Measurements from ENCODE around the gene QSER1. TPM values are rescaled to one million over a fixed set of nuclear protein-coding genes. Genes with fewer than 3 reads are reported as not detected.
A peak's percentile ranks its signal among the peaks of the same experiment; 100 is the strongest.

Gene QSER1
- total RNA-seq, 6 donors from 2014 or later = 17.5 to 53.0 (median 23.1) TPM

GRCh38 chr11:32899438-32899837 lies 6.8 kb downstream of the QSER1 start:
- no peak for DNase-seq
- peaks cover 13 to 27% (median 19%) of the 10 kb centered on the region in 4 donors for H3K4me1 ChIP-seq
- H3K27me3 ChIP-seq = no peaks in the 10 kb centered on the region
- no peak for TF ChIP-seq CTCF (IDR thresholded peaks at IDR 0.05)
- TF ChIP-seq EP300 (IDR thresholded peaks at IDR 0.05) = no peak
- no peak for TF ChIP-seq POLR2AphosphoS5 (IDR thresholded peaks at IDR 0.05)
- TF ChIP-seq POLR2A (IDR thresholded peaks at IDR 0.05) = no peak
- H3K27ac ChIP-seq = no peak overlapping the region
- H3K36me3 ChIP-seq = peaks cover 0 to 6% (median 0%) of the 10 kb centered on the region in 4 donors
- H3K9me3 ChIP-seq = no peaks in the 10 kb centered on the region
- no peak overlapping the region for H3K4me3 ChIP-seq
- ATAC-seq (ENCODE audit: low FRiP score in 2 of 2) = no peak

- peak overlapping the region in 1 of 4 donors; percentile 7 for H3K27ac ChIP-seq
- peak in 1 of 2 donors; percentile 80 for ATAC-seq (ENCODE audit: low FRiP score in 2 of 2)
- H3K27me3 ChIP-seq = no peaks in the 10 kb centered on the region
- TF ChIP-seq POLR2A (IDR thresholded peaks at IDR 0.05) (no peak), EP300 (IDR thresholded peaks at IDR 0.05) (no peak), CTCF (IDR thresholded peaks at IDR 0.05) (no peak)
- peak in 1 of 2 donors; percentile 82 for DNase-seq
- peaks cover 6 to 24% (median 12%) of the 10 kb centered on the region in 4 donors for H3K4me1 ChIP-seq
- H3K9me3 ChIP-seq = no peaks in the 10 kb centered on the region
- H3K36me3 ChIP-seq = peaks cover 0 to 6% (median 0%) of the 10 kb centered on the region in 4 donors
- 44 to 59% methylated on average over 4 of the region's 4 CpGs for WGBS, 2 donors
- no peak overlapping the region for H3K4me3 ChIP-seq
Measured at GRCh38 chr11:32902089-32902665, 9.6 kb downstream of the QSER1 start.

- Histone ChIP-seq H3K27ac (no peak overlapping the region), H3K4me3 (no peak overlapping the region), H3K4me1 (peaks cover 6 to 13% (median 8%) of the 10 kb centered on the region in 4 donors), H3K9me3 (no peaks in the 10 kb centered on the region), H3K36me3 (no peaks in the 10 kb centered on the region), H3K27me3 (no peaks in the 10 kb centered on the region)
- 60 to 61% methylated on average over 3 of the region's 3 CpGs for whole genome bisulfite sequencing, 2 donors
- no peak for TF ChIP-seq CTCF (IDR thresholded peaks at IDR 0.05)
- TF ChIP-seq EP300 (IDR thresholded peaks at IDR 0.05) = no peak
- TF ChIP-seq POLR2AphosphoS5 (IDR thresholded peaks at IDR 0.05) = no peak
- TF ChIP-seq POLR2A (IDR thresholded peaks at IDR 0.05) = no peak
- ATAC-seq (ENCODE audit: low FRiP score in 2 of 2) (no peak), DNase-seq (no peak)
Measured at GRCh38 chr11:32905028-32905667, 12.5 kb downstream of the QSER1 start.

- no peaks in the 10 kb centered on the region for H3K36me3 ChIP-seq
- DNase-seq (no peak), ATAC-seq (ENCODE audit: low FRiP score in 2 of 2) (no peak)
- 96 to 99% methylated on average over 6 of the region's 6 CpGs for WGBS, 2 donors
- H3K4me3 ChIP-seq = no peak overlapping the region
- H3K9me3 ChIP-seq = no peaks in the 10 kb centered on the region
- TF ChIP-seq EP300 (IDR thresholded peaks at IDR 0.05) (no peak), POLR2A (IDR thresholded peaks at IDR 0.05) (no peak), POLR2AphosphoS5 (IDR thresholded peaks at IDR 0.05) (no peak), CTCF (IDR thresholded peaks at IDR 0.05) (no peak)
- no peak overlapping the region for H3K27ac ChIP-seq
- no peaks in the 10 kb centered on the region for H3K27me3 ChIP-seq
- H3K4me1 ChIP-seq = no peaks in the 10 kb centered on the region
Measured at GRCh38 chr11:32908619-32909018, 16.0 kb downstream of the QSER1 start.

GRCh38 chr11:32911413-32911812 lies 18.8 kb downstream of the QSER1 start:
- H3K27me3 ChIP-seq = no peaks in the 10 kb centered on the region
- no peak for TF ChIP-seq POLR2AphosphoS5 (IDR thresholded peaks at IDR 0.05)
- TF ChIP-seq EP300 (IDR thresholded peaks at IDR 0.05) = no peak
- TF ChIP-seq POLR2A (IDR thresholded peaks at IDR 0.05) = no peak
- H3K9me3 ChIP-seq = no peaks in the 10 kb centered on the region
- no peak overlapping the region for H3K4me3 ChIP-seq
- DNase-seq = no peak
- H3K4me1 ChIP-seq = no peaks in the 10 kb centered on the region
- 77 to 83% methylated on average over 3 of the region's 3 CpGs for WGBS, 2 donors
- H3K27ac ChIP-seq = no peak overlapping the region
- H3K36me3 ChIP-seq = no peaks in the 10 kb centered on the region
- no peak for ATAC-seq (ENCODE audit: low FRiP score in 2 of 2)
